ENCODE results near the gene TLL2.

- TF ChIP-seq GATA2 (IDR thresholded peaks at IDR 0.05; ENCODE audit: low read depth, low read length) (no peak), GATA3 (IDR thresholded peaks at IDR 0.05; ENCODE audit: low read depth, low read length) (no peak)
Measured at GRCh38 chr10:96384506-96384905, 129.2 kb downstream of the TLL2 start.

Data from SH-SY5Y (cell line).